Measurements from ENCODE around the gene SMAD5.

DNA sequence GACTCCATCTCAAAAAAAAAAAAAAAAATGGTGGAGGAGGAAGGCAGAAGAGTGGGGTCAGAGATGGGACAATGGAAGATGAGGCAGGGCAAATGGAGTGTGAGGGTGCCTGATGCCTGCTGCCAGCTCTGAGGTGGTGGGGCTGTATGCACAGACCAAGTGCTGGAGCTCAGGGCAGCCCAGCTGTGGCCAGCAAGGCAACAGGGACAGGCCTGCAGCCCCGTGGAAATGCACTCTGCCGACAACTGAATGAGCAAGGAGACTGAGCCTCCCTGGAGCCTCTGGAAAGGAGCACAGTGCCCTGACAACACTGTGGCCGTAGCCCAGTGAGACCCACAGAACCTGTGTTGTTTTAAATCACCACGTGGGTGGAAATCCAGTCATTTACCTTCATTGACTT is 83.2 kb downstream of the SMAD5 start:
- TF ChIP-seq POLR2AphosphoS5 (IDR thresholded peaks at IDR 0.05; ENCODE audit: low read depth, low read length) (no peak), POLR2A (IDR thresholded peaks at IDR 0.05; ENCODE audit: low read depth, low read length) (no peak)
